ENCODE measurements around the gene COG6.

DNA sequence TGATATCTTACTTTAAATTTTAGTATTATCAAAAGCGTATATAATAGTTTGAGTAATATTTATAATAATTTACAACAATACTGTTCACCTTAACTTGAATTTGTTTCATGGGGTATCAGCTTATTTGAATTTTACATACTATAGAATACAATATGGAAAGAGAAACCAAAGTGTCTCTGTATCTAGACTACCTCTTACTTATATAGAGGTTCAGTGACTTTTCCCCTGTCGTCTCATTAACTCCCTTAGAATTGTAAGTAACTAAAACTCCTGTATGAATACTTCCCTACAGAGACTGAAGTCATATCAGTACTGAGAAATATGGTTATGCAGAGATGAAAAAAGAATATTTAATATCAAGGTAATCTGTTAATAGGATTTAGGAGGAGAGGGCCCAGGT, 26.8 kb downstream of the COG6 start:
- TF ChIP-seq, protein P1, sequence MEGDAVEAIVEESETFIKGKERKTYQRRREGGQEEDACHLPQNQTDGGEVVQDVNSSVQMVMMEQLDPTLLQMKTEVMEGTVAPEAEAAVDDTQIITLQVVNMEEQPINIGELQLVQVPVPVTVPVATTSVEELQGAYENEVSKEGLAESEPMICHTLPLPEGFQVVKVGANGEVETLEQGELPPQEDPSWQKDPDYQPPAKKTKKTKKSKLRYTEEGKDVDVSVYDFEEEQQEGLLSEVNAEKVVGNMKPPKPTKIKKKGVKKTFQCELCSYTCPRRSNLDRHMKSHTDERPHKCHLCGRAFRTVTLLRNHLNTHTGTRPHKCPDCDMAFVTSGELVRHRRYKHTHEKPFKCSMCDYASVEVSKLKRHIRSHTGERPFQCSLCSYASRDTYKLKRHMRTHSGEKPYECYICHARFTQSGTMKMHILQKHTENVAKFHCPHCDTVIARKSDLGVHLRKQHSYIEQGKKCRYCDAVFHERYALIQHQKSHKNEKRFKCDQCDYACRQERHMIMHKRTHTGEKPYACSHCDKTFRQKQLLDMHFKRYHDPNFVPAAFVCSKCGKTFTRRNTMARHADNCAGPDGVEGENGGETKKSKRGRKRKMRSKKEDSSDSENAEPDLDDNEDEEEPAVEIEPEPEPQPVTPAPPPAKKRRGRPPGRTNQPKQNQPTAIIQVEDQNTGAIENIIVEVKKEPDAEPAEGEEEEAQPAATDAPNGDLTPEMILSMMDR (IDR thresholded peaks at IDR 0.05): no peak
- TF ChIP-seq, protein P2, sequence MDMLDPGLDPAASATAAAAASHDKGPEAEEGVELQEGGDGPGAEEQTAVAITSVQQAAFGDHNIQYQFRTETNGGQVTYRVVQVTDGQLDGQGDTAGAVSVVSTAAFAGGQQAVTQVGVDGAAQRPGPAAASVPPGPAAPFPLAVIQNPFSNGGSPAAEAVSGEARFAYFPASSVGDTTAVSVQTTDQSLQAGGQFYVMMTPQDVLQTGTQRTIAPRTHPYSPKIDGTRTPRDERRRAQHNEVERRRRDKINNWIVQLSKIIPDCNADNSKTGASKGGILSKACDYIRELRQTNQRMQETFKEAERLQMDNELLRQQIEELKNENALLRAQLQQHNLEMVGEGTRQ (IDR thresholded peaks at IDR 0.05; ENCODE audit: borderline replicate concordance, low read depth, low read length): no peak
- TF ChIP-seq MXI1 (IDR thresholded peaks at IDR 0.05; ENCODE audit: low read depth, low read length) (no peak), FOXJ3 (CRISPR knock-in tag; IDR thresholded peaks at IDR 0.05) (no peak), RCOR1 (IDR thresholded peaks at IDR 0.05; ENCODE audit: low read length) (no peak), ELF1 (IDR thresholded peaks at IDR 0.05) (no peak), TCF12 (IDR thresholded peaks at IDR 0.05) (no peak), JUND (IDR thresholded peaks at IDR 0.05) (no peak), EZH2phosphoT487 (IDR thresholded peaks at IDR 0.05; ENCODE audit: borderline replicate concordance, low read depth) (no peak)
- TF ChIP-seq, protein P3, sequence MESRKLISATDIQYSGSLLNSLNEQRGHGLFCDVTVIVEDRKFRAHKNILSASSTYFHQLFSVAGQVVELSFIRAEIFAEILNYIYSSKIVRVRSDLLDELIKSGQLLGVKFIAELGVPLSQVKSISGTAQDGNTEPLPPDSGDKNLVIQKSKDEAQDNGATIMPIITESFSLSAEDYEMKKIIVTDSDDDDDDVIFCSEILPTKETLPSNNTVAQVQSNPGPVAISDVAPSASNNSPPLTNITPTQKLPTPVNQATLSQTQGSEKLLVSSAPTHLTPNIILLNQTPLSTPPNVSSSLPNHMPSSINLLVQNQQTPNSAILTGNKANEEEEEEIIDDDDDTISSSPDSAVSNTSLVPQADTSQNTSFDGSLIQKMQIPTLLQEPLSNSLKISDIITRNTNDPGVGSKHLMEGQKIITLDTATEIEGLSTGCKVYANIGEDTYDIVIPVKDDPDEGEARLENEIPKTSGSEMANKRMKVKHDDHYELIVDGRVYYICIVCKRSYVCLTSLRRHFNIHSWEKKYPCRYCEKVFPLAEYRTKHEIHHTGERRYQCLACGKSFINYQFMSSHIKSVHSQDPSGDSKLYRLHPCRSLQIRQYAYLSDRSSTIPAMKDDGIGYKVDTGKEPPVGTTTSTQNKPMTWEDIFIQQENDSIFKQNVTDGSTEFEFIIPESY (IDR thresholded peaks at IDR 0.05; ENCODE audit: borderline replicate concordance, low read depth): no peak
- TF ChIP-seq, protein P4, sequence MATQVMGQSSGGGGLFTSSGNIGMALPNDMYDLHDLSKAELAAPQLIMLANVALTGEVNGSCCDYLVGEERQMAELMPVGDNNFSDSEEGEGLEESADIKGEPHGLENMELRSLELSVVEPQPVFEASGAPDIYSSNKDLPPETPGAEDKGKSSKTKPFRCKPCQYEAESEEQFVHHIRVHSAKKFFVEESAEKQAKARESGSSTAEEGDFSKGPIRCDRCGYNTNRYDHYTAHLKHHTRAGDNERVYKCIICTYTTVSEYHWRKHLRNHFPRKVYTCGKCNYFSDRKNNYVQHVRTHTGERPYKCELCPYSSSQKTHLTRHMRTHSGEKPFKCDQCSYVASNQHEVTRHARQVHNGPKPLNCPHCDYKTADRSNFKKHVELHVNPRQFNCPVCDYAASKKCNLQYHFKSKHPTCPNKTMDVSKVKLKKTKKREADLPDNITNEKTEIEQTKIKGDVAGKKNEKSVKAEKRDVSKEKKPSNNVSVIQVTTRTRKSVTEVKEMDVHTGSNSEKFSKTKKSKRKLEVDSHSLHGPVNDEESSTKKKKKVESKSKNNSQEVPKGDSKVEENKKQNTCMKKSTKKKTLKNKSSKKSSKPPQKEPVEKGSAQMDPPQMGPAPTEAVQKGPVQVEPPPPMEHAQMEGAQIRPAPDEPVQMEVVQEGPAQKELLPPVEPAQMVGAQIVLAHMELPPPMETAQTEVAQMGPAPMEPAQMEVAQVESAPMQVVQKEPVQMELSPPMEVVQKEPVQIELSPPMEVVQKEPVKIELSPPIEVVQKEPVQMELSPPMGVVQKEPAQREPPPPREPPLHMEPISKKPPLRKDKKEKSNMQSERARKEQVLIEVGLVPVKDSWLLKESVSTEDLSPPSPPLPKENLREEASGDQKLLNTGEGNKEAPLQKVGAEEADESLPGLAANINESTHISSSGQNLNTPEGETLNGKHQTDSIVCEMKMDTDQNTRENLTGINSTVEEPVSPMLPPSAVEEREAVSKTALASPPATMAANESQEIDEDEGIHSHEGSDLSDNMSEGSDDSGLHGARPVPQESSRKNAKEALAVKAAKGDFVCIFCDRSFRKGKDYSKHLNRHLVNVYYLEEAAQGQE (IDR thresholded peaks at IDR 0.05; ENCODE audit: low read depth, low read length): no peak
